NOMO-1 treated with DMSO at 0.1 percent for 48 hours (cell line): Measurements from ENCODE around the gene EIF4B.
A peak's percentile ranks its signal among the peaks of the same experiment; 100 is the strongest.

Source experiments
- DNase-seq: peaks from one replicate; lab custom pipeline; 2025; ENCODE audit not compliant: unreplicated experiment; lab: John Stamatoyannopoulos, UW

EIF4B gene

GRCh38 chr12:53067993-53068770, 61.9 kb downstream of the EIF4B start:
- DNase-seq, result no peak

GRCh38 chr12:53068811-53069585, 62.7 kb downstream of the EIF4B start:
- no peak for DNase-seq

GRCh38 chr12:53069621-53070410, 63.6 kb downstream of the EIF4B start:
- DNase-seq, result no peak

- no peak for DNase-seq
Observed at GRCh38 chr12:53070877-53071492, 64.7 kb downstream of the EIF4B start.

GRCh38 chr12:53071591-53072551, 65.6 kb downstream of the EIF4B start:
- DNase-seq, result no peak

- no peak for DNase-seq
Observed at GRCh38 chr12:53073881-53074280, 67.6 kb downstream of the EIF4B start.

- no peak for DNase-seq
Observed at GRCh38 chr12:53074283-53074998, 68.2 kb downstream of the EIF4B start.

GRCh38 chr12:53074999-53075370, 68.7 kb downstream of the EIF4B start:
- DNase-seq, result no peak

GRCh38 chr12:53076461-53076860, 70.2 kb downstream of the EIF4B start:
- no peak for DNase-seq

- no peak for DNase-seq
Observed at GRCh38 chr12:53077030-53077429, 70.8 kb downstream of the EIF4B start.

- DNase-seq, result peak; percentile 32
Observed at GRCh38 chr12:53078425-53079225, 72.4 kb downstream of the EIF4B start.

- peak; percentile 96 for DNase-seq
Observed at GRCh38 chr12:53079226-53080117, 73.2 kb downstream of the EIF4B start, which contains the start of gene SPRYD3. SPRYD3 (minus strand) TSS chr12:53079390; CDS start chr12:53079333, 57 bp downstream.

GRCh38 chr12:53082637-53083175, 76.5 kb downstream of the EIF4B start:
- DNase-seq, result no peak

- DNase-seq, result no peak
Observed at GRCh38 chr12:53086361-53086760, 80.1 kb downstream of the EIF4B start.

GRCh38 chr12:53090105-53090504, 83.8 kb downstream of the EIF4B start:
- DNase-seq, result no peak

- no peak for DNase-seq
Observed at GRCh38 chr12:53090554-53090953, 84.3 kb downstream of the EIF4B start.

- no peak for DNase-seq
Observed at GRCh38 chr12:53091756-53092155, 85.5 kb downstream of the EIF4B start.
